A673 (cell line): ENCODE results near the gene SPNS1.

ENCODE experiments used
- CTCF ChIP-seq: fragments of 300-800, 200-600 bp; sonication (generic); conservative IDR thresholded peaks from 2 replicates; pipeline ENCODE4 v1.5.1; 2017; ENCODE audit warnings: low read depth, mild to moderate bottlenecking, antibody characterized with exemption, low read length, moderate library complexity, mixed read lengths
- EZH2 ChIP-seq: fragments of 200-600 bp; sonication (generic); IDR thresholded peaks from 2 replicates; pipeline ENCODE4 v1.6.1; 2017; ENCODE audit warnings: borderline replicate concordance, low read depth, mild to moderate bottlenecking, mixed read lengths, antibody characterized with exemption, low read length; ENCODE audit not compliant: poor library complexity, severe bottlenecking

GRCh38 chr16:29025218-29025617 is 50.6 kb downstream of the SPNS1 start:
- TF ChIP-seq CTCF (no peak), EZH2 (no peak)
